ENCODE data around the gene GPD1L. TPM values are rescaled to one million over a fixed set of nuclear protein-coding genes. Genes with fewer than 3 reads are reported as not detected.

Gene GPD1L
- total RNA-seq: 10.5 and 13.9 TPM in 2 replicates

DNA sequence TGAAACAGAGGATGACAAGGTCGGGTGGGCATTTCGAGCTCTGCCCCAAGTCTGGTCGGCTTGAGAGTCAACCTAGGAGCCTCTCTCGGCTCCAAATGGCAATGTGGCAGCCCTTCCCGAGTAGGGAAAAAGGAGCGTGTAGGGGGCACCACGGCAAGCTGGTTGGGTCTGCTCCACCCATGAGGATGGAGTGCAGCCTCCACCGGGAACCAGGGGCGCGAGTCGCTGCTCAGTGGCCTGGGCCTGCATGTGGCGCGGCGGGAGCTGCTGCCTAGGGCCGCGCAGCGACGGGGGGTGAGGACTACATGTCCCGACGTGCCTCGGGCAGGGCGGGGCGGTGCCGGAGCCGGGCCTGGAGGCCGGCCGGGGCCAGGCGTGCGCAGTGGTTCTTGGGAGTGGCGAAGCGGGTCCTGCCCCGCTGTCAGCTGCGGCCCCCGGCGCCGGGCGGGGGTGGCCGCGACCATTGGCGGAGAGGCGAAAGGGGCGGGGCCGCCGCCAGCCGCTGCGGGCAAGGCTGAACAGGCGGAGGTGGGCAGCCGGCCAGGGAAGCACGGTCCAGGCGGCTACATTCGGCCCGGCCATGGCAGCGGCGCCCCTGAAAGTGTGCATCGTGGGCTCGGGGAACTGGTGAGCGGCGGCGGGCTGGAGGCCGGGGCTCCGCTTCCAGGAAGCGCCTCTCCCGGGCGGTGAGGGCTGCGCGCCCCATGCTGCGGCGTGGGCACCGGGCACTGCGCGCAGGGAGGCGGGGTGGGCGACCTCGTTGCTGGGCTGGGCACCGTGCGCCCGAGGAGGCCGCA, at the start of gene GPD1L:
GPD1L (plus strand) TSS at position 489 of the 797 bp plus-strand sequence; CDS start at position 581, 92 bp downstream.

Other genes starting within 250 kb of the GPD1L start
- gene OSBPL10, start 125.4 kb upstream of the GPD1L start, total RNA-seq: 1.7 and 5.0 TPM in 2 replicates
- 0.09 and 0.32 TPM in 2 replicates for gene ZNF860, start 124.9 kb upstream of the GPD1L start, total RNA-seq
- gene CMTM8, start 132.1 kb downstream of the GPD1L start, total RNA-seq: 0.09 and 0.32 TPM in 2 replicates